Measurements from ENCODE around the gene KLK12.

The KLK12 gene, protein sequence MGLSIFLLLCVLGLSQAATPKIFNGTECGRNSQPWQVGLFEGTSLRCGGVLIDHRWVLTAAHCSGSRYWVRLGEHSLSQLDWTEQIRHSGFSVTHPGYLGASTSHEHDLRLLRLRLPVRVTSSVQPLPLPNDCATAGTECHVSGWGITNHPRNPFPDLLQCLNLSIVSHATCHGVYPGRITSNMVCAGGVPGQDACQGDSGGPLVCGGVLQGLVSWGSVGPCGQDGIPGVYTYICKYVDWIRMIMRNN

DNA sequence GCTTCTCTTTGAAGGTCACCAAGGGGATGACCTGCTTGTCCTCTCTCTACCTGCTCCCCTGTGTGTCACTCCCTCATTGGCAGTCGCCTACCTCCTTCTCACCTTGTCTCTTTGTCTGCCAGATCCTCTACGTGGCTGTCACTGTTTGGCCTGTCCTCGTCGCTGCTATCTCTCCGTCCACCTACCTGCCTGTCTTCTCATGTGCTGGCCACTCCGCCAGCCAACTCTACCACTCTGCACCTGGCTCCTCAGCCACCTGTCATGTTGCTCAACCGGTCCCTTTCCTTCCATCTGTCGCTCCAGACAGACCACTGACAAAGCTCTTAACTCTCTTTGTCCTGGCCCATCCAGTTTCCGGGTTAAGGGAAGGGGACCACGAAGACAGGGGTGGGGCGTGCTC is at the start of gene KLK12:
TSS of gene KLK12 (minus strand) at position 299 of the 400 bp plus-strand sequence. CDS start 381 bp downstream, outside the sequence.
- DNase-seq (ENCODE audit: low spot score): no peak

- DNase-seq (ENCODE audit: low spot score): no peak
Measured at GRCh38 chr19:51084505-51084904, 49.7 kb upstream of the KLK12 start.

GRCh38 chr19:51083783-51084182 is 49.0 kb upstream of the KLK12 start:
- no peak for DNase-seq (ENCODE audit: low spot score)

DNA sequence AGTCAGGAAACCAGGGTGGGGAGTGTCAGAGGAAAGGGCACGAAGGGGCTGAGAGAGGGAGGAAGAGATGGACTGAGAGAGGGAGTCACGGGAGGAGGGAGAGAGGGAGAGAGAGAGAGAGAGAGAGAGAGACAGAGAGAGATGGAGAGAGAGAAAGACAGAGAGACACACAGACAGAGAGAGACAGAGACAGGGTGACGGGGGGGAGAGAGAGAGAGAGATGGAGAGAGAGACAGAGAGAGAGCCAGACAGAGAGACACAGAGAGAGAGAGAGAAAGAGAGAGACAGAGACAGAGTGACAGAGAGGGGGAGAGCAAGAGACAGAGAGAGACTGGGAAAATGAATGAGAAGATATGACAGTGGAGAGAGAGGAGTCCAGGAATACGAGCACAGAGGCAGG is 48.4 kb upstream of the KLK12 start:
- DNase-seq (ENCODE audit: low spot score): no peak

- DNase-seq (ENCODE audit: low spot score): no peak
Measured at GRCh38 chr19:51082611-51083010, 47.8 kb upstream of the KLK12 start, which contains the start of gene KLK14. Gene KLK14 (minus strand): TSS chr19:51082887. CDS start chr19:51082614, 273 bp downstream.

DNA sequence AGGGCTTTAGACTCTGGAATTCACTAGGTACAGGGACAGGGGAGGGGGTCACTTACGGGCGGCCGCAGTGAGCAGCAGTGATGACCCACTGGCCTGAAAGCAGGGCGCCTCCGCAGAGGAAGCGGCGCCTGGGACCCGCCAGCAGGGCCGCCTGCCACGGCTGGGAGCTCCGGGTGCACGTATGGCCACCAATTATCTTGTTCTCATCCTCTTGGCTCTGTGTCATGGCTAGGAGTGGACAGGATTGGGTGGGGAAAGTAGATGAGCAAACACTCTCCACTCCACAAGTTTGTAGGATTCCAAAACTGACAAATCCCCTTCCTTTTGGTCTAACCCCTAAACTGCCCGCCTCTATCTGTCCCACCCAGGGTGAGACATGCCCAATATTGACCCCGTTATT is 46.7 kb upstream of the KLK12 start:
- no peak for DNase-seq (ENCODE audit: low spot score)

- no peak for DNase-seq (ENCODE audit: low spot score)
Measured at GRCh38 chr19:51079481-51080110, 44.8 kb upstream of the KLK12 start.

- DNase-seq (ENCODE audit: low spot score): no peak
Measured at GRCh38 chr19:51078731-51079130, 43.9 kb upstream of the KLK12 start.

GRCh38 chr19:51078104-51078503 is 43.3 kb upstream of the KLK12 start:
- no peak for DNase-seq (ENCODE audit: low spot score)

DNA sequence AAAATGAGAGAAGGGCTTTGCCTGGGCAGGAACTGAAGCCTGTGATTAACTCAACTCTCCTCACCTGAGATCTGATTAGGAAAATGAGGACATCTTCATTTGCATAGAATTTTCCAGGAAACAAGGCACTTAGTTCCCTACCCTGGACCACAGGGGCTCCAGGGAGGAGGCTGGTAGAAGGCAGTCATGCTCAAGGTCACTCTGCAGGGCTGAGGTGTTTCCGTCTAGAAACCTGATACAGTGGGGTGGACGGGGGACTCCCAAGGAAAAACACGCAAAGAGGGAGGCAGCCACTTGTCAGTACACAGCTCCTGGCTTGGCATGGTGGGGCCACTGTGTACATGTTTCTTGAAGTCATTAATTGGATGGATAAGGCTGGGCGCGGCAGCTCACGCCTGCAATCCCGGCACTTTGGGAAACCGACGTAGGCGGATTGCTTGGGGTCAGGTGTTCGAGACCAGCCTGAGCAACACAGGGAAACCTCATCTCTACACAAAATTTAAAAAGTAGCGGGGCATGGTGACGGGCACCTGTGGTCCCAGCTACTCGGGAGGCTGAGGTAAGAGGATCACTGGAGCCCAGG is 41.9 kb upstream of the KLK12 start:
- no peak for DNase-seq (ENCODE audit: low spot score)

DNA sequence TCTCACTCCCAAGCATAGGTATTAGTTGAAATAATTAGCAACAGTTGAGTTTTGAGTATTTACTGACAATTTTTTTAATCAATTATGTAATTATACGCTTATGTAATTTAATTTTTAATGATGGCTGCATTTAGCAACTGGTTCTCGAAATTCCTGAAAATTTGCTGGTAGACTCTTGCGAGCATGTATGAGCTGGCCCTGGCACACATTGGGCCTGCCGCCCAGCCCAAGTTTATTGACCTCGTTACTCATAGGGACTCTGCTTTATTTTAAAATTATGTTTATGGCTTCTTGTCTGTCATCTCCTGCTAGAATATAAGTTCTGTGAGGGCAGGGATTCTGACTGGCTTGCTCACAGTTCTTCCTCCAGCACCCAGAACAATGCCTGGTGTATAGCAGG is 41.2 kb upstream of the KLK12 start:
- DNase-seq (ENCODE audit: low spot score): no peak

DNA sequence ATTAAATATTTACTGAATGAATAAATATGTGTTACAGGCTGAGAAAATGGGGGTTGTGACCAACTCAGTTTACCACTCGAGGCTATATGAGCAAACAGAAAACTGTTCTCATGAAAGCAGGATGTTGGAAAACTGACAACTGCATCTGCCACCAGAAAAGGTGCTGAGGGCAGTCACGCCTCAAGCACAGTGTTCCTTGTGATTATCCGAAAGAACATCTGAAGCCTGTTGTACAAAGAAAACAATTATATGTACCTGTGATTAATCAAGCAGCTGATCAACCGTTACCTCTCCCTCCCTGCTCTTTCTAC is 36.2 kb upstream of the KLK12 start:
- no peak for DNase-seq (ENCODE audit: low spot score)

GRCh38 chr19:51070334-51071094 is 35.7 kb upstream of the KLK12 start:
- DNase-seq (ENCODE audit: low spot score): no peak

- no peak for DNase-seq (ENCODE audit: low spot score)
Measured at GRCh38 chr19:51066393-51067186, 31.8 kb upstream of the KLK12 start.

GRCh38 chr19:51065221-51065960 is 30.6 kb upstream of the KLK12 start:
- DNase-seq (ENCODE audit: low spot score): no peak

DNA sequence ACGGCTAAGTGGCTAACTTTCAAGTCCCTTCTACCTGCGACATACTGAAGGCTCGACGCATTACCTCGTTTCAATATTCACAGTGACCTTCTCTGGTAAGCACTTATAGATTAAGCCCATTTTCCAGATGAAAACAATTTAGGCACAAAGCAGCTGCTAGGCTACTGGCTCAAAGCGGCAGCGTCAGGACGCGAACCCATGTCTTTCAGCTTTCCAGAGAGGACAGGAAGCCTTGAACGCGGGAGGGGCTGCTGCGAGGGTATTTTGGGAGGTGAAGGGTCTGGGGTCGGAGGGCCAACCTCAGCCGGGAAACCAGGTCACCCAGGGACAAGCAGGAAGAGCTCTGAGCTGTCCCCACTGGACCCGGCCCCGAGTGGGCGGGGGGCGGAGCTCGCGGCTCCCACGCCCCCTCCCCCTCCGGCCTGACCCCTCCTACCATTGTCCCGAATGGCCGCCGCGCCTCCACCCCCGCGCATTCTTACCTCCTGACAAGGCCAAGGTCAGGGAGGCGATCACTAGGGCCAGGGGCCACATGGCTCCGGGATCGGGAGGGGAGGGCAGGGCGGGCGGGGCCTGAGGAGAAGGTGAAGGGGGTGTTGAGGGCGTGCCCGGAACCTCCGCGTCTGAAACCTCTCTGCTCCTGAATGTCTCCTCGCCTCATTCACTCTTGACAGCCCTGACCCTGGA is 29.9 kb upstream of the KLK12 start, which contains the start of gene KLK13:
TSS of gene KLK13 (minus strand) at position 559 of the 687 bp plus-strand sequence. CDS start at position 534, 25 bp downstream.
- no peak for DNase-seq (ENCODE audit: low spot score)

DNA sequence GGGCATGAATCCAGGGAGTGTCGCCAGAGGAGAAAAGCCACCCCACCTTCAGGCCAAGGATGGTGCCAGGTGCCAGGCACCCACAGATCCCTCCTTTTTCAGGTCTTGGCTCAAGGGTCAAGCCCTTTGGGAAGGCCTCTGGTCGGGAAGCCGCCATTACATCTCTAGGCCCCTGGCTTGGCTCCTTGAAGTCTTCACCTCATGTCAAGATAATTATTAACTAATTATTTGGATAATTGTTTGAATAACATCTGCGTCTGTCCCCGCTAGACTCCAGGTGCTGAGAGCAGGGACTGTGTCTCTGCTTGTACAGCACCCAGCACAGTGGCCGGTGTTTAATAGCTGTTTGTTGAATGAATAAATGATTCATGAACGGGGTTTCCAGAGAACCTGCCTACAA is 28.9 kb upstream of the KLK12 start:
- no peak for DNase-seq (ENCODE audit: low spot score)

- no peak for DNase-seq (ENCODE audit: low spot score)
Measured at GRCh38 chr19:51060973-51061372, 26.2 kb upstream of the KLK12 start.

DNA sequence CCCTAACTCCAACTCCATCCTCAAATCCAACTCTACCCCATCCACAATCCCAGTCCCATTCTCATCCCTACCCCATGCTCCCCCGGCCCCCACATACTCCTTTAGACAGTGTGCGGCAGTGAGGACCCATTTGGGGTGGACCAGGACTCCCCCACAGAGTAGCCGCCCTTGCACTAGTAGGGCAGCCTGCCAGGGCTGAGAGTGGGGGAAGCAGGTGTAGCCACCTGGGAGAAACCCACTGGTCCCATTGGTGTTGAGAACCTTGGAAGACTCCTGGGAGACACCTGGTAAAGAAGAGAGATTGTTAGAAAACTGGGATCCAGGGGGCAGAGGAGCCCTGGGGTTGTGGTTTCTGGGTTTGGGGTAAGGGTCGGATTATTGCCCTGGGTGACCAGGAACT is 25.5 kb upstream of the KLK12 start:
- DNase-seq (ENCODE audit: low spot score): no peak

DNA sequence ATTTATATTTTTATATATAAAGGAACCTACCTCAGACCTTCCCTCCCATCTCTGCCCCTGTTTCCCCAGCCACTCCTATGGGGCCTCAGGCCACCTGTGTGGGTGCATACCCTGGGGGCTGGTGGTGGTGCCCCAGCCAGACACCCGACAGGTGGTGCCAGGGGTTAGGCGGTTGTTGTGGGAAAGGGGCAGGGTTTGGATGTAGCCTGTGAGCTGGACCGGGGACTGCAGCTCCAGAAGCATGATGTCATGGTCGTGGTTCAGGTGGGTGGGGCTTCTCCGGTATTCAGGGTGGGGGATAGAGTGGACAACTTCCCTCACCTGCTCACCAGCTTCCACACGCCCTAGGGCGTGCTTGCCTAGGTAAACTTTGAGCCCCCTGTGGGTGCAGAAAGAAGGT is 24.9 kb upstream of the KLK12 start:
- no peak for DNase-seq (ENCODE audit: low spot score)

- no peak for DNase-seq (ENCODE audit: low spot score)
Measured at GRCh38 chr19:51055866-51056265, 21.1 kb upstream of the KLK12 start.
